SHP77 (cell line): Measurements from ENCODE around the gene SERINC2.
"Not testable (repeated sequence)": the region's sequence is repeated elsewhere in the genome, so short reads cannot be mapped to it uniquely, and the experiment has no call there.

Source experiments
- DNase-seq, 2 experiments: peaks; one replicate each; lab custom pipeline; 2025; lab: John Stamatoyannopoulos, UW

Gene SERINC2

GRCh38 chr1:31414980-31415370, 2.0 kb downstream of the SERINC2 start:
- DNase-seq = no peak

GRCh38 chr1:31415658-31416057, 2.6 kb downstream of the SERINC2 start:
- no peak for DNase-seq

GRCh38 chr1:31416101-31416736, 3.2 kb downstream of the SERINC2 start:
- DNase-seq = no peak

GRCh38 chr1:31417148-31417547, 4.1 kb downstream of the SERINC2 start:
- DNase-seq = no peak

GRCh38 chr1:31418626-31419323, 5.8 kb downstream of the SERINC2 start:
- no peak for DNase-seq

GRCh38 chr1:31420716-31421115, 7.7 kb downstream of the SERINC2 start:
- DNase-seq = no peak

GRCh38 chr1:31421371-31422040, 8.5 kb downstream of the SERINC2 start:
- DNase-seq = peak; percentile 42 to 48

- DNase-seq = peak; percentile 52 to 85
Measured at GRCh38 chr1:31422505-31423319, 9.7 kb downstream of the SERINC2 start.

GRCh38 chr1:31423418-31423947, 10.5 kb downstream of the SERINC2 start:
- peak; percentile 35 to 43 for DNase-seq

GRCh38 chr1:31424568-31424967, 11.6 kb downstream of the SERINC2 start:
- no peak for DNase-seq

GRCh38 chr1:31425301-31426081, 12.5 kb downstream of the SERINC2 start:
- no peak for DNase-seq

GRCh38 chr1:31426249-31426922, 13.4 kb downstream of the SERINC2 start:
- DNase-seq = no peak

- DNase-seq = no peak
Measured at GRCh38 chr1:31427322-31427721, 14.3 kb downstream of the SERINC2 start.

- DNase-seq = no peak
Measured at GRCh38 chr1:31428436-31429221, 15.6 kb downstream of the SERINC2 start.

GRCh38 chr1:31429583-31429982, 16.6 kb downstream of the SERINC2 start:
- DNase-seq = no peak

- not testable (repeated sequence) for DNase-seq
Measured at GRCh38 chr1:31431351-31432257, 18.6 kb downstream of the SERINC2 start.

- peak in 1 of 2 experiments; percentile 49 for DNase-seq
Measured at GRCh38 chr1:31432592-31433395, 19.8 kb downstream of the SERINC2 start.

- DNase-seq = no peak
Measured at GRCh38 chr1:31433396-31433930, 20.4 kb downstream of the SERINC2 start.
